Parathyroid adenoma (tissue), 2 donors: ENCODE results near the gene KCNQ1OT1.

Experiments
- H2AFZ ChIP-seq: fragments of 300-600 bp; sonication (generic); one replicate; pipeline ENCODE4 v1.7.0; 2017; ENCODE audit warnings: antibody characterized with exemption, mild to moderate bottlenecking
- H3K27ac ChIP-seq: fragments of 300-600 bp; sonication (generic); one replicate; pipeline ENCODE4 v1.7.0; 2017
- H3K27me3 ChIP-seq: fragments of 300-600 bp; sonication (generic); one replicate; pipeline ENCODE4 v1.7.0; 2017; ENCODE audit warnings: low read length; ENCODE audit not compliant: control insufficient read depth, insufficient read depth
- H3K36me3 ChIP-seq: fragments of 300-600 bp; sonication (generic); one replicate; pipeline ENCODE4 v1.7.0; 2017; ENCODE audit warnings: low read length; ENCODE audit not compliant: control insufficient read depth, insufficient read depth
- H3K4me1 ChIP-seq: fragments of 300-600 bp; sonication (generic); one replicate; pipeline ENCODE4 v1.7.0; 2017; ENCODE audit warnings: control low read depth
- H3K4me2 ChIP-seq: fragments of 300-600 bp; sonication (generic); one replicate; pipeline ENCODE4 v1.7.0; 2017; ENCODE audit warnings: low read length
- H3K4me3 ChIP-seq: fragments of 300-600 bp; sonication (generic); one replicate; pipeline ENCODE4 v1.7.0; 2017; ENCODE audit warnings: low read depth, low read length
- H3K79me2 ChIP-seq: fragments of 300-600 bp; sonication (generic); one replicate; pipeline ENCODE4 v1.7.0; 2017; ENCODE audit warnings: control low read depth
- H3K9ac ChIP-seq: fragments of 300-600 bp; sonication (generic); one replicate; pipeline ENCODE4 v1.7.0; 2017; ENCODE audit warnings: mild to moderate bottlenecking
- H3K9me3 ChIP-seq: fragments of 300-600 bp; sonication (generic); one replicate; pipeline ENCODE4 v1.7.0; 2017; ENCODE audit warnings: low read length; ENCODE audit not compliant: control insufficient read depth
- TF ChIP-seq, protein P1 (sequence below): fragments of 300-600 bp; sonication (generic); IDR thresholded peaks from one replicate; pipeline ENCODE4 v1.7.0; 2017; ENCODE audit warnings: antibody characterized with exemption, mild to moderate bottlenecking
- donor health status: primary hyperparathyroidism.

KCNQ1OT1 gene

DNA sequence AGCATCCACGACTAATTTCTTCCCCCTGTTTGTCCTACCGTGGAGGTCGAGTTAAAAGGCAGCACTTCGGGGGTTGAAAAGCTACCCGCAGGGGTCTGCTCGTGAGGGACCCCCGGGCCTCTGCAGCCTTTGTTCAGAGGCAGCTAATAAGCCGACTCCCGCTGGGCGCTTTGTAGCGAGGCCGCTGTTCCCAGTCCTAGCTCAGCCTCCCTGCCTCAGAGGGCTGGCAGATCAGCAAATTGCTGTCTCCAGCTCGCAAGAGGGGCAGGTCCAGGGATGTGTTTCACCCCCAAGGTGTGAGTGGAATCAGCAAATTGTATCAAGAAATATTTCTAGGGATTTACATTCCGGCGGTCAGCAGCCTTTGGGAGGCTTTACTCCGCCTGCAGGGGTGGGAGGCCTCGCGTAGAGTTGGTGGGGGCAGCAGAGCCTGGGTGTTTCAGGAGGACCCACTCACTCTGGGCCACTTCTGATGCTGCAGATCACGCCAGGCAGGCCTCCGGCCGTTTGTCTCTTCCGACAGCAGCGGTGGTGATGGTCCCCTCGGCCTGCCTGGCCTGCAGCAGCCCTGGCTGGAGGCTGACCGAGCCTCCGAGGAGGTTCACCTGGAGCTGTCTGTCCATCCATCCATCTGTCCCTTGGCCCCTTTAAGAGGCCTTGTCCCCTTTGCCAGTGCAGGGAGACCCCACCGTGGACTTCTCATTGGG, 21.6 kb upstream of the KCNQ1OT1 start:
- H3K79me2 ChIP-seq, result no peaks in the 10 kb centered on the region
- TF ChIP-seq, protein P1, sequence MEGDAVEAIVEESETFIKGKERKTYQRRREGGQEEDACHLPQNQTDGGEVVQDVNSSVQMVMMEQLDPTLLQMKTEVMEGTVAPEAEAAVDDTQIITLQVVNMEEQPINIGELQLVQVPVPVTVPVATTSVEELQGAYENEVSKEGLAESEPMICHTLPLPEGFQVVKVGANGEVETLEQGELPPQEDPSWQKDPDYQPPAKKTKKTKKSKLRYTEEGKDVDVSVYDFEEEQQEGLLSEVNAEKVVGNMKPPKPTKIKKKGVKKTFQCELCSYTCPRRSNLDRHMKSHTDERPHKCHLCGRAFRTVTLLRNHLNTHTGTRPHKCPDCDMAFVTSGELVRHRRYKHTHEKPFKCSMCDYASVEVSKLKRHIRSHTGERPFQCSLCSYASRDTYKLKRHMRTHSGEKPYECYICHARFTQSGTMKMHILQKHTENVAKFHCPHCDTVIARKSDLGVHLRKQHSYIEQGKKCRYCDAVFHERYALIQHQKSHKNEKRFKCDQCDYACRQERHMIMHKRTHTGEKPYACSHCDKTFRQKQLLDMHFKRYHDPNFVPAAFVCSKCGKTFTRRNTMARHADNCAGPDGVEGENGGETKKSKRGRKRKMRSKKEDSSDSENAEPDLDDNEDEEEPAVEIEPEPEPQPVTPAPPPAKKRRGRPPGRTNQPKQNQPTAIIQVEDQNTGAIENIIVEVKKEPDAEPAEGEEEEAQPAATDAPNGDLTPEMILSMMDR, result no peak
- no peaks in the 10 kb centered on the region for H3K4me1 ChIP-seq
- no peaks in the 10 kb centered on the region for H3K36me3 ChIP-seq
- no peak overlapping the region for H3K4me2 ChIP-seq
- H2AFZ ChIP-seq, result no peak overlapping the region
- no peaks in the 10 kb centered on the region for H3K9me3 ChIP-seq
- no peak overlapping the region for H3K27ac ChIP-seq
- H3K27me3 ChIP-seq, result no peaks in the 10 kb centered on the region
- H3K4me3 ChIP-seq, result no peak overlapping the region
- no peak overlapping the region for H3K9ac ChIP-seq

- TF ChIP-seq, protein P1, result no peak
- H2AFZ ChIP-seq, result no peak overlapping the region
- H3K79me2 ChIP-seq, result no peaks in the 10 kb centered on the region
- H3K4me2 ChIP-seq, result no peak overlapping the region
- no peak overlapping the region for H3K27ac ChIP-seq
- no peak overlapping the region for H3K9ac ChIP-seq
- no peak overlapping the region for H3K4me3 ChIP-seq
- H3K36me3 ChIP-seq, result no peaks in the 10 kb centered on the region
- no peaks in the 10 kb centered on the region for H3K9me3 ChIP-seq
- H3K27me3 ChIP-seq, result no peaks in the 10 kb centered on the region
- H3K4me1 ChIP-seq, result no peaks in the 10 kb centered on the region
These were observed 20.2 kb upstream of the KCNQ1OT1 start for GRCh38 chr11:2719831-2720590.

DNA sequence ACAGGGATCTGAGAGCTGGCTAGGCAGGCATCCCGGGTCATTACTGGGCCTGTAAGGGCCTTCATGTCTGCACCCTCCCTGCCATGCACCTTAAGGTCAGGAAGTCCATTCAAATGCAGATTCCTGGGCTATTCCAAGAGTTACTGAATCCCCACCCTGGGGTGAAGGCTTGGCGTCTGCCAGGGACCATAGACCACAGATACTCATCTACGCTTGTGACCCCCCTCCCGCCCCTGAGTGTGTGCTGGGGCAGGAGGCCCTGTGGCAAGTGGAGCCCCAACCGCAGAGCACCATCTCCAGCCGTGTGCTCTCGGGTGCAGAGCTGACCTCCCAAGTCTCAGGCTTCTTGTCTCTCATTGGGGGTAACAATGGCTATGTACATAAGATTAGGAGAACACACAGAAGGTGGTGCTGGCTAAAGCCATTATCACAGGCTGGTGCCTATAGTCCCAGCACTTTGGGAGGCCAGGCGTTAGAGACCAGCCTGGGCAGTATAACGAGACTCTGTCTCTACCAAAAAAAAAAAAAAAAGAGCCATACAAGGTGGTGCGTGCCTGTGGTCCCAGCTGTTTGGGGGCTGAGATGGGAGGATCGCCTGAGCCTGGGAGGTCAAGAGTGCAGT, 19.1 kb upstream of the KCNQ1OT1 start:
- Histone ChIP-seq H3K9me3 (no peaks in the 10 kb centered on the region), H3K79me2 (no peaks in the 10 kb centered on the region), H3K36me3 (no peaks in the 10 kb centered on the region), H3K4me3 (no peak overlapping the region), H3K27me3 (no peaks in the 10 kb centered on the region), H3K4me2 (no peak overlapping the region), H3K27ac (no peak overlapping the region), H2AFZ (no peak overlapping the region), H3K4me1 (no peaks in the 10 kb centered on the region), H3K9ac (no peak overlapping the region)
- TF ChIP-seq, protein P1, result no peak

DNA sequence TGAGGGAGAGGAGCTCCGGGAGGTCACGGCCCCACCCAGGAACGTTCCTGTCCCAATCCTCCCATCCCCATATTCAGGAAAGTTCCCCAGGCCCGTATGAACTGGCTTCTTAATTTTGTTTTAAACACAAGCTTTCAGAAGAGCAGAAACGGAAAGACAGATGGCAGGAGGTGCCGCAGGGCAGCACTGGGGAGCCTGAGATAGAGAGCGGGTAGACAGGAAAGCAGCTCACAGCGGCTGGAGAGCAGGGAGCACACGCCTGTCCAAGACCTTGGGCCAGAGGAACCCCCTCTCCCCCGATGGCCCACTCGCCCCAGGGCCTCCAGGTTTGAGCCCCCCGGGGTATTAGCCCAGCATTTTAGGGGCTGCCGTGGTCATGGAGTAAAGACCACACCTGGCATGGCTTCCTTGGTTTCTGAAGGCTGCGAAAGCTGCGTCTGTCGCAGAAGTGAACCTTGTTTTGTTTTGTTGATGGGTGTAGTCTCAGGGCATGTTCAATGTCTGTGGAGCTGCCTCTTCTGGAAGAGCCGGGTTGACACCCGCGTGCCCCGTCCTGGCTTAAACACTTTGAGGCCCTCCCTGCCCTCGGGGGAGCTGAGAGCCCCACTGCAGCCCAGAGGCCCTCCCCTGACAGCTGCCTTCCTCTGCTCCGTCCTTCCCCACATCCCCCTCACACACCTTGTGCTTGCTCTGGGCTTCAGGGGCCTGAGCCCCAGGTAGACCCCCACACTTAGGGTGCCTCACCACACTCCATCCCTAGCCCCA, 17.9 kb upstream of the KCNQ1OT1 start:
- Histone ChIP-seq H3K9me3 (no peaks in the 10 kb centered on the region), H3K4me1 (no peaks in the 10 kb centered on the region), H2AFZ (no peak overlapping the region), H3K9ac (no peak overlapping the region), H3K36me3 (no peaks in the 10 kb centered on the region), H3K4me3 (no peak overlapping the region), H3K79me2 (no peaks in the 10 kb centered on the region), H3K4me2 (no peak overlapping the region), H3K27me3 (no peaks in the 10 kb centered on the region), H3K27ac (no peak overlapping the region)
- TF ChIP-seq, protein P1, result no peak
